HT1080 (cell line): ENCODE results near the gene COL11A1. TPM values are rescaled to one million over a fixed set of nuclear protein-coding genes. Genes with fewer than 3 reads are reported as not detected.
A peak's percentile ranks its signal among the peaks of the same experiment; 100 is the strongest.
"Not testable (repeated sequence)": the region's sequence is repeated elsewhere in the genome, so short reads cannot be mapped to it uniquely, and the experiment has no call there.

Experiments
- DNase-seq: peaks from one replicate; pipeline ENCODE4 v3.0.0-alpha.2; 2015; ENCODE audit warnings: low read depth
- total RNA-seq: library from RNA; depleted of rRNA; stranded (reverse); fragments of >200 nt; shearing (Covaris generic); gene quantifications from 2 replicates; pipeline ENCODE4 v1.2.3, GENCODE V29; 2014

Gene COL11A1
- total RNA-seq, 1 experiment from 2014 or later, result 0.71 TPM

DNA sequence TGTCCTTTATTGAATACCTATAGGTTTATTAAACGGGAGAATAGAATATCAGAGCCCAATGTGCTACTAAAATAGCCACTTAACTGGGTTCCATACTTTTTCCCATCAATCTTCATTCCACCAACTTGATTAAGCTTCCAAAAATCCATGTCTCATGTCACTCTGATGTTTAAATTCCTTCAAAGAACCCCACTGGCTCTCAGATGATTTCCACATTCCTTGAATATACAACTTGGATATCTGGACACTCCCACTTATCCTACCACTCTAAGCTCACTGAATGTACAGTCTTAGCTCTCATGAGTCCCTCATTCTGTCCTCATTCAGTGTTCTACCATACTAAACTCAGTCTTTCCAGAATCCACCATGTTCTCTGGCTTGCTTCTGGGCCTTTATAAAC is 21.1 kb downstream of the COL11A1 start:
- DNase-seq, result no peak

DNA sequence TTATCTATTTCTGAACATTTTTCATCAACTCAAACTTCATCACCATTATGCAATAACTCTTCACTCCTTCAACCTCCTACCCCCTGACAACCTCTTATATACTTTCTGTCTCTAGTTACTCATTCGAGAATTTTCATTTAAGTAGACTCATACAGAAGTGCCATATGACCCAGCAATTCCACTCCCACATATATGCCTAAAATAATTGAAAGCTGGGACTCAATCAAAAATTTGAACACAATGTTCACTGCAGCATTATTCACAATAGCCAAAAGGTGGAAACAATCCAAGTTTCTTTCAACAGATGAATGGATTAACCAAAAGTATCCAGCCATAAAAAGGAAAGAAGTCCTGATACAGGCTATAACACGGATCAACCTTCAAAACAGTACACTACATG is 24.1 kb downstream of the COL11A1 start:
- no peak for DNase-seq

DNA sequence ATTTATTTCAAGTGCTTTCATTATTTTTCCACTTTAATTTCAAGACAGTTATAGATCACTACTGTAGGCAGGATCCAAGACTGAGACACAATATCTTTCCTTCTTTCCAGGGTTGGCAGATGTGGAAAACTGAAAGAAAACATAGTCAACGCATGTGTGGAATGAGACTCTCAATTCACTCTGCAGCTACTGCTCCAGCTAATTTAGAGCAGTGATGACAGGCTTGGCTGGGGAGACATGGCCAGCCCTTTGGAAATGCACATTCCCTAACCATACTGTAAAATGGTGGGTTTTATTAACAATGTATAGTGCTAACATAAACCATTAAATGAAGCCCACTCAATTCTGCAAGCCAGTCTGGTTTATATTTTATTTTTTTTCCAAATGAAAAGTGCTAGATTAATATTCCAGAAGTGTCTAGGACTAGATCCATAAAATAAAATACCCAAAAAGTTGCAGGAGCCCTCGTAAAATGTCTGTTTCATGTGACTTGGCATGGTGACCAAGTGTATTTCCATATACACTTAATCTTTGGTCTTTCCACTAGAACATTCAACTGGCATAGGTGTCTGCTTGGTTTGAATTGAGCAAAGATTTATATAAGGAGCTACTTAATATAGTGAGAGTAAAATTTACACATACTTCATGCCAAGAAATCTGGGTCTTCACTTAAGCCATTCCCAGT is 32.9 kb downstream of the COL11A1 start:
- no peak for DNase-seq

DNA sequence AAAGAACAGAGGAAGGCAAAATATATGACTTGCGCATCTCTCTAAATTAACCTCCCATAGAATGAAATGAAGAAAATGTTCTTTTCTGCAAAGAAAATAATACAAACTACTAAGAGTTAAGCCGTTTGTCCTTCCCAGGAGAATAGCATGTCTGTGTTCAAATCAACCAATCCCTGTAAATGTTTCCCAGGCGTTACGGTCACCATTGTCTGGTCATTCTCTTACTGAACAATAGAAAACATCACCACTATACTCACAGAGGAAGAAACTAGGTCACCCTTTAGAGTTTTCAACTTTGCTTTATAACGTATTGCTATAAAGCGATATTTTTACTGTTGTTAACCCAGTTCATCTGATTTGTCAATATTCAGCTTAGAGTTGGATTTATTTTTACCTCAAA is 34.1 kb downstream of the COL11A1 start:
- no peak for DNase-seq

DNA sequence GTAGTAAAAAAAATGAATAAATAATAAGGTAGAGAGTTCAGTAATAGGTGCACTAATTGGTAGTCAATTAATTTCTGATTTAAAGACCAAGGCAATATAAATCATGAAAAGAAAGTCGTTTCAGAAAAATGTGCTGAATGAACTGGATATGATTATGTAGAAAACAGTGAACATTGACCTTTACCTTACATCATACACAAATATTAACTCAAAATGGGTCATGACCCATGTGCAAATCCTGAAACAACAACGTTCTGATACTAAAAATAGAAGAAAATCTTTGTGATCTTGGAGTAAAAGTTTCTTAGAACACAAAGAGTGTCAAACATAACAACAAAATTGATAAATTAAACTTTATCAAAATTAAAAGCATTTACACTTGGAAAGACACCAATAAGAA is 39.1 kb downstream of the COL11A1 start:
- no peak for DNase-seq

- DNase-seq, result no peak
Observed at GRCh38 chr1:103063921-103064320, 44.4 kb downstream of the COL11A1 start.

- DNase-seq, result no peak
Observed at GRCh38 chr1:103058391-103058790, 49.9 kb downstream of the COL11A1 start.

- DNase-seq, result no peak
Observed at GRCh38 chr1:103056423-103056822, 51.9 kb downstream of the COL11A1 start.

DNA sequence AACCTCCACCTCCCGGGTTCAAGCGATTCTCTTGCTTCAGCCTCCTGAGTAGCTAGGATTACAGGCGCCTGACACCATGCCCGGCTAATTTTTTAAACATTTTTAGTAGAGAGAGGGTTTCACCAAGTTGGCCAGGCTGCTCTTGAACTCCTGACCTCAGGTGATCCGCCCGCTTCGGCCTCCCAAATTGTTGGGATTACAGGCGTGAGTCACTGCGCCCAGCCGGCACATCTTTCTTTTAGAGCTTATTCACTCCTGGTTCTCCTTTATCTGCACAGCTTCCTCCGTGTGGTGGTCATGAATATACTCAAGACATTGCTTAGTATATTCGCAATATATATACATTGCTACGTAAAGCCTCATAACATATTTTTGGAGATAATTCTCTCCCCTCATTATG is 80.2 kb downstream of the COL11A1 start:
- not testable (repeated sequence) for DNase-seq

GRCh38 chr1:103025858-103026409 is 82.4 kb downstream of the COL11A1 start:
- peak; percentile 10 for DNase-seq

GRCh38 chr1:103024051-103024450 is 84.3 kb downstream of the COL11A1 start:
- no peak for DNase-seq

- DNase-seq, result no peak
Observed at GRCh38 chr1:103002005-103002404, 106.3 kb downstream of the COL11A1 start.

DNA sequence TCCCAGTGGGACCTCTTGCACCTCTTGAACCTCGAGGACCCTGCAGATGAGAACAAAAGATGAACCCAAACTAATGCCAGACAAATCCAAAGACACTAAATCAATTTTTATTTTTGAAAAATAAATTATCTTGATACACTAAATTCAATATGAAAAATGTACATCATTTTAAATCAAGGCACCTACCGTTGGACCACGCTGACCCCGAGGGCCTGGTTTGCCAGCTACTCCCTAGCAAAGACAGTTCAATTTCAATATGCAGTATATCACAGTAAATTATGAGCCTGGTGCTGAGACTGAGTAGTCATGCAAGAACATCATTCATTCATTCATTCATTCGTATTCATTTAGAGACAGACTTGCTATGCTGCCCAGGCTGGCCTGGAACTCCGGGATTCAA is 129.4 kb downstream of the COL11A1 start:
- DNase-seq, result no peak

GRCh38 chr1:102977292-102977691 is 131.0 kb downstream of the COL11A1 start:
- DNase-seq, result no peak

DNA sequence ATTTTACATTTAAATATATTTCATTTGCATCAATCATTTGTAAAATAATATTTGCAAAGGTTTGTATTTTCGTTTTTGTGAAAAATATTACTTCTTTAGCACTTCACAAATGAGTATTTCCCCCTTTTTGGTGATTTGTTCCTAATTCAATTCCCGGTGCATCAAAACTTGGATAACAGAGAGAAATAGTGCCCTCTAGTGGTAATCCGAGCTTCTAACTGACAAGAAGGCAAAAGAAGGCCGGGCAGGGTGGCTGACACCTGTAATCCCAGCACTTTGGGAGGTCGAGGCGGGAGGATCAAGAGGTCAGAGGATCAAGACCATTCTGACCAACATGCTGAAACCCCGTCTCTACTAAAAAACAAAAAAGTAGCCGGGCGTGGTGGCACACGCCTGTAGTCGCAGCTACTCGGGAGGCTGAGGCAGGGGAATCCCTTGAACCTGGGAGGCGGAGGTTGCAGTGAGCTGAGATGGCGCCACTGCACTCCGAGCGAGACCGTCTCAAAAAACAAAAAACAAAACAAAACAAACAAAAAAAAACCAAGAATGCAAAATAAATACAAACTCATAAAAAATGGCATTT is 137.7 kb downstream of the COL11A1 start:
- DNase-seq, result peak; percentile 42

DNA sequence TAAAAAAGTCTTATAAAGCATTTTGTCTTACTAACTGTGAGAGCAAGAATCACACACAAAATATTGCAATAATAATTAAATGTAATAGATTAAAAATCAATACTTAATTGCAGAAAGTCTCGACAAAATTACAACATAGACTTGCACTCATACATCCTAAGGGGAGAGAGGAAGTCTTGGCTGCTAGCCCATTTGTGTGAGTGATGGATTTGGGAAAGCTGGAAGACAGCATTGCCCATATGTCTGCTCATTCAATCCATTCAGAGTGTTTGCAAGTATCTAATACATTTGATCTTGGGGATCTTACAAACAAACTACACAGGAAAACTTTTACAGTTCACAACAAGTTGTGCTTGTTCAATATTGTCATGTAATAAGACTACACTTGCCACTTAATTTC is 140.5 kb downstream of the COL11A1 start:
- no peak for DNase-seq

DNA sequence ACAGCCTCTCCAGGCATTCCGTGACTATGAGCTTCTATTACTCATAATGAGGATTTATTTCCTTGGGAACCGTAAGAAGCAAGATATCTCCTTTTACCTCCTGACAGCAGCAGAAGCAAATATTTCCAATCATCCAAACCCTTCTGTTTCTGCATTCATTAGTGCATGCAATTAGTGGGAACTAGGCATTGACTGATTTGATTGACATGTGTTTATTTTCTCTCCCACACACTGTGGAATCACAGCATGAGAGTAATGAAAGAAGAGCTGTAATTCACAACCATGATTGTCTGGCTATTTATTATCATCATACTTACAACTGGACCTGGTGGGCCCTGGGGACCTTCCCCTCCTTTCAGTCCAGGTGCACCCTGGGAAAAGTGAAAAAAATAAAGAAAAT is 146.8 kb downstream of the COL11A1 start:
- DNase-seq, result no peak

DNA sequence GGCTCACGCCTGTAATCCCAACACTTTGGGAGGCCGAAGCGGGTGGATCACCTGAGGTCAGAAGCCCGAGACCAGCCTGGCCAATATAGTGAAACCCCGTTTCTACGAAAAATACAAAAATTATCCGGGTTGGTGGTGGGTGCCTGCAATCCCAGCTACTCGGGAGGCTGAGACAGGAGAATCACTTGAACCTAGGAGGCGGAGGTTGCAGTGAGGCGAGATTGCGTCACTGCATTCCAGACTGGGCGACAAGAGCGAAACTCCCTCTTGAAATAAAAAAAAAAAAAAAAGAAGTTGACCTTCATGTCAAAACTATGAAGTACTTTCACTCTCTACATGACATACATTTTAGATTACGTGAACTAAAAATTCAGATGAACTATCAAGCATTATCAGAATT is 153.7 kb downstream of the COL11A1 start:
- DNase-seq, result no peak

DNA sequence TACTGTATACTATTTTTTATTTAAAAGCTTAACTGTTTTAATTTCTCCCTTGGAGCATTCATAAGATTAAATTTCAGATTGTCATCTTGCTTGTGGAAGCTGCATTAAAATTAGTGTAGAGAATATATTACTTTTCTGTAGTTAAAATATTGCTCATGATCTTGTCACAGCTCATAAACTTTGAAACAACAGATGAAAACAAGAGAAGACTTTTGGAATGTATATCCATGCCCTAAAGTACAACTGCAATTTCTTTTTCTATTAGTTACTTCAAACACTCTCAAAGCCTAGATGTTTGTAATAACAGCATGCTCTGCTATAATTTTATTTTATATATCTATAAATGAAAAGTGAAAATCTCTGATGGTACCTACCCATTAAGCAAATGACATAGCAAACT is 155.9 kb downstream of the COL11A1 start:
- DNase-seq, result no peak

GRCh38 chr1:102942324-102942723 is 166.0 kb downstream of the COL11A1 start:
- no peak for DNase-seq

DNA sequence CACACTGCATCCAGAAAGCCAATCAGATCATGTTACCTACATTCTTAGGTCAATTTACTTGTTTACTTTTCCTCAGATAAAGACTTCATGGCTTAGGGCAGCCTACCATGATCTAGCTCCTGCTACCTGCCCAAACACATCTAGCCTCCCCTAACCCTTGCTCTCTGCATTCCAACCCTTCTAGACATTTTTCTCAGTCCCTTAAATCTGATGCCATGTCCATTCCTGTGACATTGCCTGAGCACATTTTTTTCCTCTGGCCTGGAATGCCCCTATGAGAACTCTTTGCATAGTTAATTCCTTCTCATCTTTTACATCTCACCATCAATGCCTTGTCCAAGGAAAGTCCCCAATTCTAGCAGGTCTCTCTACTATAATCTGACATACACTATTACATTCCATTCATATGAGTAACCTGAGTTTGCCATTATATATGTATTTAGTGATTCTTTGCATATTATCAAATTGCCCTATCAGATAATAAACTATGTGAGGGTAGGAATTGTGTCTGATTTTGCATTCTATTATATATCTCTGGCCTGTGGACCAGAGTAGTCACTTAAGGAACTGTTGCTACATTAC is 166.9 kb downstream of the COL11A1 start:
- DNase-seq, result no peak

DNA sequence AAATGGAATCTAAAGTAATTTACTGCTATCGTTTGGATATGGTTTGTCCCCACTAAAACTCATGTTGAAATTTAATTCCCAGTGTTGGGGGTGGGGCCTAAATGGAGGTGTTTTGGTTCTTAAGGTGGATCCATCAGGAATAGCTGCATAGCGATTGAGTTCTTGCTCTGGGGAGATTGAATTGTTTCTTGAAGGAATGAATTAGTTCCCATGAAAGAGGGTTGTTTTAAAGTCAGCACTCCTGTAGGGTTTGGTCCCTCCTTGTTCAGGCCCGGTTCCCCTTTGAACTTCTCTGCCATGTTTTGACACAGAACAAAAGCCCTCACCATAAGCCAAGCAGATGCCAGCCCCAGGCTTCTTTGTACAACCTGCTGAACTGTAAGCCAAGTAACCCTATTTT is 170.9 kb downstream of the COL11A1 start:
- no peak for DNase-seq

DNA sequence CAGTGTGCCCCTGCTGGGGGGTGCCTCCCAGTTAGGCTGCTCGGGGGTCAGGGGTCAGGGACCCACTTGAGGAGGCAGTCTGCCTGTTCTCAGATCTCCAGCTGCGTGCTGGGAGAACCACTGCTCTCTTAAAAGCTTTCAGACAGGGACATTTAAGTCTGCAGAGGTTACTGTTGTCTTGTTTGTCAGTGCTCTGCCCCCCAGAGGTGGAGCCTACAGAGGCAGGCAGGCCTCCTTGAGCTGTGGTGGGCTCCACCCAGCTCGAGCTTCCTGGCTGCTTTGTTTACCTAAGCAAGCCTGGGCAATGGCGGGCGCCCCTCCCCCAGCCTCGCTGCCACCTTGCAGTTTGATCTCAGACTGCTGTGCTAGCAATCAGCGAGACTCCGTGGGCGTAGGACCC is 175.0 kb downstream of the COL11A1 start:
- DNase-seq, result not testable (repeated sequence)
